Iris pigment epithelial cell (primary cell): ENCODE results near the gene OR2T2.
"Not testable (repeated sequence)": the region's sequence is repeated elsewhere in the genome, so short reads cannot be mapped to it uniquely, and the experiment has no call there.

Experiments used
- DNase-seq: peaks from one replicate; pipeline ENCODE4 v3.0.0-alpha.2; 2011; ENCODE audit warnings: low read depth

The OR2T2 gene

DNA sequence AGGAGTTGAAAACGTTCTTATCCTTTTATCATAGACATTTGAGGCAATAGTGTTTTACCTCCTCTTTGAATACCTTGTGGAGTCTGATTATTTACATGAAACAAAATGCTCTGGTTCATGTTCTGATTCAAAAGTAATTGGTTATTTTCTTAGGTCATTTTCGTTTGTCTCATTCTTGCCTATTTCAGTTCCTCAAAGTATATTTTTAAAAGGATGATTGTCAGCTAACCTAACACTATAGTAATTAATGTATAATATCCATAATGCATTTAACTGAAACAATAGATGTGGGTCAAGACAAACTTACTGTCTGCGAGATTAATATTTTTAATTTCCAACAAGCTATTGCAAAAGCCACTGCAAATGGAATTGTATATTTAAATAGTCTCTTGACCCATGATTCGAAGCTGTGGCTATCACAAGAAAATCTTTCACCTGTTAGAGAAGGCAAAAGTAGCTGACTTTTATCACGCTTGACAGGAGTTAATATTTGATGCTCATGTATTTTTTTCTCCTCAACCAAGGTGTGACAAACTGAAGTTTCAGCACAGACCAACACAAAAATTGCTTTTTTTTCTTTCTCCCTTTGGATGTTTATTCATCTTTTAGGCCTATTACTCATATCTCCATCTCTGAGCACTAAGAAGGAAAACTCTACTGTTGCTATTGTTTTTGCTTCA lies 5.2 kb downstream of the OR2T2 start:
- not testable (repeated sequence) for DNase-seq

DNA sequence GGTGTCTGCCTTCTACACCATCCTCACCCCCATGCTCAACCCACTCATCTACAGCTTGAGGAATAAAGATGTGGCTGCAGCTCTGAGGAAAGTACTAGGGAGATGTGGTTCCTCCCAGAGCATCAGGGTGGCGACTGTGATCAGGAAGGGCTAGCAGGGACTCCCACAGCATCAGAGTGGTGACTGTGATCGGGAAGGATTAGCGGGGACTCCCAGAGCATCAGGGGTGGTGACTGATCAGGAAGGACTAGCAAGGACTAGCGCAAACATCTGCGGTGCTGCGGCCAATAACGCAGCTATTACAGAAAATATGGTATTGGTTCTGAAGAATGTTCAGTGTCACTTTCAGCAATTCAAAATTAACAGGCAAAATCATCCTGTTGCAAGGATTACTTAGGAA lies 8.2 kb downstream of the OR2T2 start:
- DNase-seq: not testable (repeated sequence)

DNA sequence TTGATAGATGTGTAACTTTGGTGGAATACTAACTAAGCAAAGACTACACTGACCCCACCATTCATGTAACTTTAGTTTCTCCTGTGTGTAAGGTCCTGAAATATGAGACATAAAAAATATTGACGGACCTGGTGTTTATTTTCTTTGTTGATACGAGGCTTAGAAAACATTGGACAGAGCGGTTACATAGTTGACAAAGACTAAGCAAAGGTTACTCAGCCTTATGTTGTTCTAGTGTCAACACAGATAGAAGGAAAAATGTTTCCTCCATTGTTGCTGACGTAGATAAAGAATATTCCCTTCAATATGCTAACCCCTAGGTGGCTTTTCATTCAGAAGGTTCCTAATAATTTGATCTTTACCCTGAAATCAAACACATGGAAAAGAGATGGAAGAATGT lies 9.6 kb downstream of the OR2T2 start:
- DNase-seq: not testable (repeated sequence)

DNA sequence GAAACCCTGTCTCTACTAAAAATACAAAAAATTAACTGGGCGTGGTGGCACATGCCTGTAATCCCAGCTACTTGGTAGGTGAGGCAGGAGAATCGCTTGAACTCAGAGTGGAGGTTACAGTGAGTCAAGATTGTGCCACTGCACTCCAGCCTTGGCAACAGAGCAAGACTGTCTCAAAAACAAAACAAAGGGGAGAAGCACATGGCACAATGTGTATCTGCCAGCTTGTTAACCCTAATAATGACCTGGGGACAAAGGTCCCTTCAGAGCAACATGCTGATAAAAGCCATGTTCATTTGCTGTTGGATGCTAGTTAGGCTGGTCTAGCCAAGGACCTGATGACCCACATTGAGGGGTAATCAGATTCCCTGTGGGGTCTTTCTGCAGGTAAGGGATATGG lies 11.2 kb downstream of the OR2T2 start:
- DNase-seq: not testable (repeated sequence)

DNA sequence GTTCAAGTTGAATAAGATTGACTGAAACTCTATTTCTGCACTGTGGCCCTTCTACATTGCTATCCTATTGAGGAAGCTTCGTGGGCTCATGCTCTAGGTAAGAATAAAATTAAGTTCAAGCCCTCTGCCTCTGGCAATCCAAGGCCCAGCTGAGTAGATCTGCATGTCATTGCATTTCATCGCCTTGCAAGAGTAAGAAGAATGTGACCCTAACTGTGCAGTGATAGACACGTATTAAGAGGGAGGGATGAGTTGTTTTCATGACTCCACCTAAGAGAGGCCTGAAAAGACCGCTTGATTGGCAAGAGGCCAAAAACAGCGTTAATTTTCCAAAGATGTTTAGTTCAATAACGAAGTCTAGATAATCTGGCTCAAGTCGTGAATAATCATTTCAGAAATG lies 13.7 kb downstream of the OR2T2 start:
- not testable (repeated sequence) for DNase-seq

DNA sequence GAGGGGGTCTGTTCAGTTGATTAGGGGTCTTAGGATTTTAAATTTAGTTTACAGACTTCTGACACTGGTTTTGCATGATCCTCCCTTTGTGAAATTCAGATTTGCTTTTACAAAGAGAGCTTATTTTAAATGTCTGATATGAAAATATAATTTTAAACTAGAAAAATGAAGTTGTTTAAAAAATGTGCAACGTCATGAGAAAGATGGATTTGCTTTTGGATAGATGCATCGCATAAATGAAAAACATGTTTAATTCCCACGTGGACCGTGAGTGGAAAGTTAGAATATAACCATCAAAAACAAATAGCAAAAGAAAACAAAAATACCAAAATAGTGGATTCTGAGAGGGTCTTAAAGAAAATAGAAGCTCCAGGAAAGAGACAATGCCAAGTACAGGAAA lies 25.7 kb downstream of the OR2T2 start:
- DNase-seq: no peak

DNA sequence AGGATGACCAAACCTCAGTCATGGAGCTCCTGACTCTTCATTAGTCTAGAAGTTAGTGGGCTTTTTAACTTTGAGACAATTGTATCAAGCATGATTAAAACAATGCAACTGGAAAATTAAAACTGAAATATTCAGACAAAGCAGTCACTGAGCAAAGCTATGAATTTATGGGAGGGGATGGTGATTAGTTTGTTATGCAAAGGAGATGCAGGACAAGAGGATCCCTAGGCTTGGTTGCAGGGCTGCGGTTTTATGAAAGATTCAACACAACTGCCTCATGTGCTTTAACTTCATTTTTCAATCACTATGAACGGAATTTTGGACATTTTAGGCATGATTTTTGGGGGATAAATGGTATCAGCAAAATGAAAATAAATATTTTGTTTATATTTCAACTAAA lies 26.7 kb downstream of the OR2T2 start:
- DNase-seq: not testable (repeated sequence)

DNA sequence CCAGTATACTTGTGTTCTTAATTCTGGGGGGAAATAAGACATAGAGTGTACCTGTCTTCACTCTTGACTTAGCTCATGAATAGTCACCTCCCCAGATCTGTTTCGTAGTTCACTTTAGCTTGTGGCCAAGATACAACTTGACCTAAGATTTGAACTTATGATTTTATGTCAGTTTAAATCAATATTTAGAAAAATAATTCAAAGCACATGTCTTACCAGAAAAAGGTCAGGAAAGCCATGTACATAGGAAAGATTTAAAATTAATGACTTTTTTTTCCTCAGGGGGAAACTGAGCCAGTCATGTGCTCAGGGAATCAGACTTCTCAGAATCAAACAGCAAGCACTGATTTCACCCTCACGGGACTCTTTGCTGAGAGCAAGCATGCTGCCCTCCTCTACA lies 27.6 kb downstream of the OR2T2 start, which contains the start of gene OR2T3:
TSS of gene OR2T3 (plus strand) at position 301 of the 400 bp plus-strand sequence. CDS start at position 301, 0 bp downstream.
- not testable (repeated sequence) for DNase-seq

DNA sequence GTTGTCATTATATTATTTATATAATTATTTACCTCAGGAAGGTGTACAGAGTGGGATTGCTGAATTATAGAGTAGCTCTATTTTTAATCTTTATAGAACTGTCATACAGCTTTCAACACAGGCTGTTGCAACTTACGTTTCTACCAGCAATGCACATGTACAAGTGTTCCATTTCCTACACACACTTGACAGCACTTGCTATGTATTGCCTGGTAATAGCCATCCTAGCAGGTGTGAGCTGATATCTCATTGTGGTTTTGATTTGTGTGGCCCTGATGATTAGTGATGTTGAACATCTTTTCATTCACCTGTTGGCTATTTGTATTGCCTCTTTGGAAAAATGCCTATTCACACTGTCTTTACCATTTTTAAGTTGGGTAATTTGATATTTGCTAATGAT lies 30.2 kb downstream of the OR2T2 start:
- DNase-seq: not testable (repeated sequence)

DNA sequence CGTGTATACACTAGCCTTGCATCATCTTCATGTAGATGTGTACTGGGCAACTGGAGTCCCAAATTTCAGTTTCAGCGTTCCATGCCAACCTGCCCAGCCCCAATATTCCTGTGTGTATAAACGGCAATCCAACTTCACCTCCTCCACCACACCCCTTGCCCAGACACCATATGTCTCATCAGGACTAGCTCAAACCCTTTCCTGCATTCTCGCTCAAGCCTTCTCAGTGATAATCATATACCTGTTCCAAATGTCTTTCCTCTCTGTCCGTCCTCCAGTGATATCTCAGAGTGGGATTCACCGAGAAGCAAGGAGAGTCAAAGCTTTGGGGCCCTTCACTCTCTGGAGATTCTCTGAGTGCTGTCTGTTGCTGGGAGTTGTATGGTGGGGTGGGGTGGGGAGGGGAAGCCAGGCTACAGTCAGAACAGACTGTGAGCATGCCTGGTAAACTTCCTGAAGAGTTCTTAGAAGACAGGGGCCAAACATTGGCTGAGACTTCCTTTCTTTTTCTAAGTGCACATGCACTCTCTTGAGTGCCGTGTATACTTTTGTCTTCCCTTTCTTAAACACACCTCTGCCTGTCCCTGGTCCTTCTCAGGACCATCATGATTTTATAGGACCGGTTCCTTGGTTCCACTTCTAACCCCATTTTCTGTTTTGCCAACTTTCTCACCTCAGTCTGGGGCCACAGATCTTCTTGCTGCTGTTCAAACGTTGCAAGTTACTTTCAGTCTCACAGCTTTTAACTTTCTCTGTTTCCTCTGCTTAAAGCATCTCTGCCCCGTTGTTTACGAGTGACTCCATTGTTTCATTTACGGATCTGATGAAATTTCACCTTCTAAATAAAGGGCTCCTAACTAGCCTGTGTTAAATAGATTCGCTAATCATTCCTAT lies 36.5 kb downstream of the OR2T2 start:
- DNase-seq: not testable (repeated sequence)

DNA sequence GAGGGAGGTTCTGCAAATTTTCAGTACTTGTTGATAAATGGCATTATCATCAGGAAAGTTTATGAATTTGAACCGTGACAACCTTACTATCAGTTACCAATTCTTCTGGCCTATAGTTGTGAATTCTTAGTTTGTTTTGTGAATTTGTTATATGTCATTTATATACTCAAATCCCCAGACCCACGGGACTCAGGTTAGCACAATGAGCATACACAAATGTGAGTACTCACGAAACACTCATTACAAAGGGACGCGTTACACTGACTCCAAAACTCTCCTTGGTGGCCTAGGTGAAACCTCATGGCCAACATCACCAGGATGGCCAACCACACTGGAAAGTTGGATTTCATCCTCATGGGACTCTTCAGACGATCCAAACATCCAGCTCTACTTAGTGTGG lies 42.9 kb downstream of the OR2T2 start, which contains the start of gene OR2T5:
TSS of gene OR2T5 (plus strand) at position 301 of the 400 bp plus-strand sequence. CDS start at position 301, 0 bp downstream.
- DNase-seq: not testable (repeated sequence)

DNA sequence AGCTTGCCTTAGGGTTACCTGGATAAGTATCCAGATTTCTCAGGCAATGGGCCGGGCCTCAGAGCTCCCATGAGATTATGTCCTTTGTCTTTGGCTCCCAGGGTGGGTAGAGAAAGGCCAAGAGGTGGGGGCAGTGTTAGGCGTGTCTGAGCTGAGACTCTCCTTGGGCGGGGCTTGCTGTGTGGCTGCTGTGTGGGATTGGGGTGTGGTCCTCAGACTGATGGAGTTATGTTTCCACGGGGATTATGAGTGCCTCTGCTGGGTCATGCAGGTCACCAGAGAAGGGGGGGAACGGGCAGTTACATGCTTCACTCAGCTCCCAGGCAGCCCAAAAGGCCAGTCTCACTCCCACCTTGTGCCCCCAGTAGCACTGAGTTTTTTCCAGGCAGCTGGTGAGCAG lies 51.2 kb downstream of the OR2T2 start:
- DNase-seq: not testable (repeated sequence)

DNA sequence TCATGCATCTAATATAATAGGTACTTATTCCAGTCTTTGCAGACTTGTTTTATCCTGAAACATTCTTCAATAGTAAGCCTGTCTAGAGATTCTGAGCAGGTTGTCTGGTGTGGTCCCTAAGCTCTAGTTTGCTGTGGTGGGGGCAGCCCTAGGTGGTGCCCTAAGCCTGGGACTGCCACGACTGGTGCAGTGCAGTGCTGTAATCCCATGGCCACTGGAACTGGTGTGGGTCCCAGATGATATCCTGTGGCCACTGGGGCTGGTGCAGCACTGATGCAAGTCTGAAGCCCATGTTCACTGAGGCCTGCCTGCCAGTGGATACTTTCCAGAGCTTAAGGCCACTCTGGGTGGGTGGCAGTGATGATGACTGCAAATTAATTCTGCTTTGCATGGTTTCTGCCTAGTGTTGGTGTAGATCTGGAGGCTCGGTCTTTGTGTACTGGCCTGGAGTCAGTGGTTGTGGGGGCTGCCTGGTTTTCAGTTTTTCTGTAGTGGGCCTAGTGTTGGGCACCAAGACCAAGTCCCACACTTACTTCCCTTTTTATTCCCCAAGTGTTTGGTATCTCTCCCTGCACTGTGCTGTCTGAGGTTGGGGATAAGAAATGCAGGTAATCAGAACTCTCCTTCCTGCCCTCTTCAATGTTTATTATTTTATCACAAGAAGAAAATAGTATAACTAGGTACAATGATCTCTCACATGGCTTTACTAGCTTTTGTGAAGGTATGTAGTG lies 55.0 kb downstream of the OR2T2 start:
- not testable (repeated sequence) for DNase-seq
